GM18868 (cell line): ENCODE measurements around the gene RFX1.
"Not testable (repeated sequence)": the region's sequence is repeated elsewhere in the genome, so short reads cannot be mapped to it uniquely, and the experiment has no call there.

Source experiments
- ATAC-seq: cut with Tn5 transposase; IDR thresholded peaks from one replicate; pipeline ENCODE4 v1.9.1; 2021; ENCODE audit warnings: mild to moderate bottlenecking, moderate library complexity; ENCODE audit not compliant: unreplicated experiment

The RFX1 gene

DNA sequence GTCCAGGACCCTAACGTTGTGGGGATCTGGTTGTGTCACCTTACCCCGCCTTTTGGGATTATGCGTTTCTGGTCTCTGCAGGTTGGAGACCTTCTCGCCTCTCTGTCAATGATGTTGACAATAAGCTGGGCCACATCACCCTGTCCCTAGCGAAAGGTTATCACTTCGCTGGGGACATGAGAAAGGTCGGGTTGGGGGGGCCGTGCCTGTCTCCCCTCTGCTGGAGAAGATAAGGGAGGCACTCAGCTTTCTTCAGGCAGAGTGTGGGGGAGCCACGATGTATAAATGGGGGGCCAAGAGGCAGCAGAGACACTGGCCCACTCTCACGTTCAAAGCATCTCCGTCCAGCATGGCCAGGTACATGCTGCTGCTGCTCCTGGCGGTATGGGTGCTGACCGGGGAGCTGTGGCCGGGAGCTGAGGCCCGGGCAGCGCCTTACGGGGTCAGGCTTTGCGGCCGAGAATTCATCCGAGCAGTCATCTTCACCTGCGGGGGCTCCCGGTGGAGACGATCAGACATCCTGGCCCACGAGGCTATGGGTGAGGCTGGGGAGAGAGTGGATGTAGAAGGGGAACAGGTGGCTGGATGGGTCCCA lies 21.8 kb upstream of the RFX1 start, which contains the start of gene RLN3:
RLN3 (plus strand) TSS at position 293 of the 595 bp plus-strand sequence; CDS start at position 350, 57 bp downstream.
- ATAC-seq, result no peak

DNA sequence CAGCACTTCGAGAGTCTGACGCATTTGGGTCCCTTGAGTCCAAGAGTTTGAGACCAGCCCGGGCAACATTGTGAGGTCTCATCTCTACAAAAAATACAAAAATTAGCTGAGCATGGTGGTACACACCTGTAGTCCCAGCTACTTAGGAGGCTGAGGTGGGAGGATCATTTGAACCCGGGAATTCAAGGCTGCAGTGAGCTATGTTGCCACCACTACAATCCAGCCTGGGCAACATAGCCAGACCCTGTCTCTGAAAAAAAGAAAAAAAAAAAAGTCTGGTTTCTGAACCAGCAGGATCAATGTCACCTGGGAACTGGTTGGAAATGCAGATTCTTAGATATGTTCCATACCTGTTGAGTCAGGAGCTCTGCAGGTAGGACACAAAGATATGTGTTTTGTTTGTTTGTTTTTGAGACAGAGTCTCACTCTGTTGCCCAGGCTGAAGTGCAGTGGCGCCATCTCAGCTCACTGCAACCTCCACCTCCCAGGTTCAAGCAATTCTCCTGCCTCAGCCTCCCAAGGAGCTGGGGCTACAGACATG lies 20.6 kb upstream of the RFX1 start:
- not testable (repeated sequence) for ATAC-seq

DNA sequence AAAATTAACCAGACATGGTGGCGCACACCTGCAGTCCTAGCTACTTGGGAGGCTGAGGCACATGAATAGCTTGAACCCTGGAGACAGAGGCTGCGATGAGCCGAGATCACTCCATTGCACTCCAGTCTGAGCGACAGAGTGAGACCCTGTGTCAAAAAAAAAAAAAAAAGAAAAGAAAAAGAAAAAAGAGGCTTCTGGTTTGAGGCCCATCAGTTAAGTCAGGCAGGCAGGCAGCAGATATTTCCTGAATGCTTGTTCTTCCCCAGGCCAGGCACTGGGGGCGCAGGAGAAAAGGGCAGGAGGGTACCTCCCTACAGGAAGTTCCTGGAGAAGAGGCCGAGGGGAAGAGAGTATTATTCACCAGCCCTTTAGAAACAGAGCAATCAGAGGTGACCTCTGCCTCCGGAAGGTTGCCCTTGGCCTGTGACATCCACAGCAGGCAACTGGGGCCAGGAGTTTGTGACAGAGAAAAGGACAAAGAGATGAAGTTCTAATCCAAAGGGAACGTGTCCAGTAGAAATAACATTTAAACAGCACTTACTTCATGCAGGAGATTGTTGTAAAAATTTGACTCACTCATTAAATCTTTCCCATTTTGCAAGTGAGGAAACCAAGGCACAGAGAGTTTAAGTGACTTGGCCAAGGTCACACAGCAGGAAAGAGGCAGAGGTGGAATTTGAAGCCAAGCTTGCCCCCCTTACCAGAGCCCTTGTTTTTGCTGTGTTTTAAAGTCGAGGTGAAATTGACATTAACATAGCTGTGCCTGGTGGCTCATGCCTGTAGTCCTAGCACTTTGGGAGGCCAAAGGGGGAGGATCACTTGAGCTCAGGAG lies 17.5 kb upstream of the RFX1 start:
- no peak for ATAC-seq

DNA sequence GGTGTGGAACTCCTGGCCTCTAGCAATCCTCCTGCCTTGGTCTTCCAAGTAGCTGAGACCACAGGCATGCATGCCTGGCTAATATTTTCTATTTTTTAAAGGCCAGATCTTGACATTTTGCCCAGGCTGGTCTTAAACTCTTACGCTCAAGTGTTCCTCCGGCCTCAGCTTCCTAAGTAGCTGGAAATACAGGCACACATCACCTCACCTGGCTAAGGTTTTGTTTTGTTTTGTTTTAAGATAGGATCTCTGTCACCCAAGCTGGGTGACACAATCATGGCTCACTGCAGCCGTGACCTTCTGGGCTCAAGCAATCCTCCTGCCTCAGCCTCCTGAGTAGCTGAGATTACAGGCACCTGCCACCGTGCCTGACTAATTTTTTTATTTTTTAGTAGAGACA lies 16.3 kb upstream of the RFX1 start:
- no peak for ATAC-seq

DNA sequence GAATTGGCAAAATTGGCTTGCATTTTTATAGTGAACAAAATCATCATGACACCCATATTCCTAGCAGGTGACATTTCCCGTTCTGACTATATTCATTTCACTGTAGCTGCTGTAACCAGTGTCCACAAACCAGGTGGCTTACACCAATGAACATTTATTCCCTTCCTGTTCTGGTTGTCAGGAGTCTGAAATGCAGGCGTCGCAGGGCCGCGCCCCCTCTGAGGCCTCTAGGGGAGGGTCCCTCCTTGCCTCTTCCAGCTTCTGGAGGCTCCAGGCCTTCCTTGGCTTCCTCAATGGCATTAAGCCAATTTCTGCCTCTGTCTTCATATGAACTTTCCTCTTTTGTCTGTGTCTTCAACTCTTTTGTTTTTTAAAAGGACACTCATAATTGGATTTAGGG lies 15.4 kb upstream of the RFX1 start:
- ATAC-seq, result no peak

DNA sequence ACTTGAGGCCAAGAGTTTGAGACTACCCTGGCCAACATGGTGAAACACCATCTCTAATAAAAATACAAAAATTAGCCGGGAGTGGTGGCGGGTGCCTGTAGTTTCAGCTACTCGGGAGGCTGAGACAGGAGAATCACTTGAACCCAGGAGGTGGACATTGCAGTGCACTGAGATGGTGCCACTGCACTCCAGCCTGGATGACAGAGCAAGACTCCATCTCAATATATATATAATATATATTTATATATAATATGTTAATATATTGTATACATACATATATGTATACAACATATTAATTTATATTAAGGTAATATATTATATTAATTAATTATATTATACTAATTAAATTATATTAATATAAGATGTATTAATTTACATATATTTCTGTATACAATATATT lies 13.6 kb upstream of the RFX1 start:
- not testable (repeated sequence) for ATAC-seq

DNA sequence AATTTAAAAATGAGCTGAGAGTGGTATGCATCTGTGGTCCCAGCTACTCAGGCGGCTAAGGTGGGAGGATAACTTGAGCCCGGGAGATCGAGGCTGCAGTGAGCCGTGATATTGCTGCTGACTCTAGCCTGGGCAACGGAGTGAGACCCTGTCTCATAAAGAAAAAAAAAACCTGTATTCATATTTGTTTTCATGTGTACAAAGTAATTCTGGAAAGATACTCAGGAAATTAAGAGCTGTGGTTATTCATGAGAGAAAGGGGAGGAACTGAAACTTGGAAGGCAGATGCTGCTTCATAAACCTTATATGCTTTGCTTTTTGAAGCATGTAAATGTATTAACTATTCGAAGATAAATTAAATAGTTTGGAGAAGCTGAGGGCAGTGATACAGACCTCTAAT lies 13.0 kb upstream of the RFX1 start:
- no peak for ATAC-seq

DNA sequence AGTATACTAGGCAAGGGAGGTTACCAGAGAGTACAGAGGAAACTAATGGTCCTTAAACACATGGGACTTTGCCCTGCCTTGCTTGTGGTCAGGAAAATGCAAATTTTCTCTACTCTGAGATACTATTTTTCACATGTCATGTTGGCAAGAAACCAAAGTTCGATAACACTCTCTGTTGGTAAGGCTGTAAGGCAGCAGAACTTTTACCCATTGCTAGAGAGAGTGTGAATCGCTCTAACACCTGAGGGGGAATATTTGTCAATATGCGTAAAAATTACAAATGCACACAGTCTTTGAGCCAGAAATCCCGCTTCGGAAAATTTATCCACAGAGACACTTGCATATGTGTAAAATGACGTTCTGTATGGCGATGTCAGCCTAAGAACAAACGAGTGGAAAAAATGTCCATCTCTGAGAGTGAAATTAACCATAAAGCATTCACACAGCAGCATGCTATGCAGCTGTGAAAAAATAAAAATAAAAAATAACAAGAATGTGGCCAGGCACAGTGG lies 9.5 kb upstream of the RFX1 start:
- no peak for ATAC-seq

DNA sequence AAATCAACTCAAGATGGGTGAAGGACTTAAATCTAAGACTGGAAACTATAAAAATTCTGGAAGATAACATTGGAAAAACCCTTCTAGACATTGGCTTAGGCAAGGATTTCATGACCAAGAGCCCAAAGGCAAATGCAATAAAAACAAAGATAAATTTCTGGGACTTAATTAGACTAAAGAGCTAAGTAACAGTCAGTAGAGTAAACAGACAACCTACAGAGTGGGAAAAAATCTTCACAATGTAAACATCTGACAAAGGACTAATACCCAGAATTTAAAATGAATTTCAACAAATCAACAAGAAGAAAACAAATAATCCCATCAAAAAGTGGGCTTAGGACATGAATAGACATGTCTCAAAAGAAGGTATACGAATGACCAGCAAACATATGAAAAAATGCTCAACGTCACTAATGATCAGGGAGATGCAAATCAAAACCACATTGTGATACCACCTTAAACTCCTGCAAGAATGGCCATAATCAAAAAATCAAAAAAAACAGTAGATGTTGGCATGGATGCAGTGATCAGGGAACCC lies 6.3 kb upstream of the RFX1 start:
- no peak for ATAC-seq

DNA sequence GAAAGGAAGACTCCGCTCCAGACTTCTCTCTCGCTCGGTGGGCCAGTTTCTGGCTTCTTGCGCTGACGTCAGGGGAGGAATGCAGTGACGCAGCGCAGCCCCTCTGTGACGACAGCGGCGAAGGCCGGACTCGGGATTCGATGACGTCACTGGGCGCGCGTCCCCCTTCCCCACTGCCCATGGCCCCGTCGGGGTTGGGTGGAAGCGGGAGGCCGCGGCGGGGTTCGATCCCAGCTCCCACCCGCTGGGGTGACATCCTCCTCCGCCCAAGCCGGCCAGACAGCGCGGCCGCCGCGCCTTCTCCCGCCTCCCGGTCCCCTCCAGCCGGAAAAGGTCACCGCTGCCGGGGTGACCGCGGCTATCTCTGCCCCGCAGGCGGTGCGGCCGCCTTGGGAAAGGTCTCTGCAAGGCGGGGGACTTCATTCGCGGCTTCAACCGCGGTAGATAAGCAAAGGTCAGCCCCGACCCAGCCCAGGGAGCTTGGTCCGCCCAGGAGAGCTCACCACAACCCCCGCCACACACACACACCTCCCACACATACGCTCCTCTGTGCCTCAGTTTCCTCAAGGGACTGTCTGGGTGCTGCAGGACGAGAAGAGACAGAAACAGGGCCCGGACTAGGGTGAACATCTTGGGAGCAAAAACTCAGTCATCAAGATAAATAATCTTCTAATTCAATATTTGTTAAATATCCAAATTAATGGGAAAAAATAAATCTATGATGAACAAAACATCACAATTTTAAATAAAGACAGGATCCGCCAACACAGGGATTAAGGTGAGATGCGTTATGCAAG lies 844 bp upstream of the RFX1 start:
- peak; percentile 18 for ATAC-seq

DNA sequence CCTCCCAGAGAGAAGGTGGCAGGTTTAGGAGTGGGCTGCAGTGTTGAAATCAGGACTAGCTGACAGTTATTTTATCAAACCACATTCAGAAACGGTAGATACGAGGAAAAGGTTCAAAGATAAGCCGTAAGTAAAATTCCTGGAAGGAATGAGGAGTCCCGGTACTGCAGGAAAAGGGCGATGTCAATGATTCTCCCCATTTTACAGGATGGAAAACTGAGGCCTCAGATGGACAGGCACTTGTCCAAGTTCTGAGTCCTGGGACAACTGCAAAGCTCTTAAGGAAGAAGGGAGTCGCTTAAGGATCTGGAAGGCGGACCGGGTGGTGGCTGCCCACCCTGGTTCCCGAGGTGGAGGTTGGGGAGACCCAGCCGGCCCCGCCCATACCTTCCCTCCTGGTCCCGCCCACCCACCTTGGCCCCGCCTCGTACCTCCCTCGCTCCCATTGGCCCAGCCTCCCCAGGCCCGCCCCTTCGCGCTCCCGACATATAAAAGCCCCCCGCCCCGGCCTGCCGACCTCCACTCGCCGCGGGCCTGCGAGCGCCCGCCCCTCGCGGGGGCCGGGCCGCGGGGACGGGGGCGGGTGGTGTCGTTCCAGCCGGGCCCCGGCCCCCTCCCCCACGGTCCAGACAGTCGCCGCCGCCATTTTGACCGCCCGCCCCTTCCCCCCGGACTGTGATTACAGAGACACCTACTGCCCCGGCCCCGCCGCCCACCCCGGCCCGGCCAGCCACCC lies 603 bp downstream of the RFX1 start:
- ATAC-seq, result peak; percentile 36

DNA sequence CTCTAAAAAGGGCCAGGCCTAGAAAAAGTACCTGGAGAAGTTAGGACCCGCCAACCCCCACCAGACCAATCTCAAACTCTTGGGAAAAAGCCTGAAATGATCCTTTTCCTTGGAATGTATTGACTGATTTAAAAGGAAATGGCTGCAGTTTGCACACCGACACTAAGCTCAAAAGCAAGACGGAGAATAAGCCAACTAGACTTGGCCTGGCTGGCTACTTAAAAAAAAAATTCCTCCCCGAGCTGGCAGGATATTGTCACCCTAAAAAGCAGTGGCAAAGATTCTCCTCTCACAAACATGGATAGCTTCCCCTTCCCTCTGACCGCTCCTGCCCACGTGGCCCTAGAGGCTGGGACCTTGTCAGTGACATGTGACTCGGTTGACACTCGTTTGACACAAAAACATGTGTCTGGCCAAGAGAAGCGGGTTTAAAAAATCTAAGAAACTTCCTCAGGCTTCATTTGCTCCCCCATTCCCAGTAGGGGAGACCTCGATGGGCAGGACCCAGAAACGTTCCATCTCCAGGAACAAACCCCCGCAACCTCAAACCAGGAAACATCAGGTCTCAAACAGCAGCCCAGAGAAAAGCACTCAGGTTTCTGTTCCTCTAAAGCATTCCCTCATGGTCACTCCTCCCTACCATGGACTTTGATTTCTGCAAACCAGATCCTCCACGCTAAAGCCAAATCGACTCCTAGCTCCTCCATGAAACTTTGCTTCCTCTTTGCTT lies 1.3 kb downstream of the RFX1 start:
- no peak for ATAC-seq

DNA sequence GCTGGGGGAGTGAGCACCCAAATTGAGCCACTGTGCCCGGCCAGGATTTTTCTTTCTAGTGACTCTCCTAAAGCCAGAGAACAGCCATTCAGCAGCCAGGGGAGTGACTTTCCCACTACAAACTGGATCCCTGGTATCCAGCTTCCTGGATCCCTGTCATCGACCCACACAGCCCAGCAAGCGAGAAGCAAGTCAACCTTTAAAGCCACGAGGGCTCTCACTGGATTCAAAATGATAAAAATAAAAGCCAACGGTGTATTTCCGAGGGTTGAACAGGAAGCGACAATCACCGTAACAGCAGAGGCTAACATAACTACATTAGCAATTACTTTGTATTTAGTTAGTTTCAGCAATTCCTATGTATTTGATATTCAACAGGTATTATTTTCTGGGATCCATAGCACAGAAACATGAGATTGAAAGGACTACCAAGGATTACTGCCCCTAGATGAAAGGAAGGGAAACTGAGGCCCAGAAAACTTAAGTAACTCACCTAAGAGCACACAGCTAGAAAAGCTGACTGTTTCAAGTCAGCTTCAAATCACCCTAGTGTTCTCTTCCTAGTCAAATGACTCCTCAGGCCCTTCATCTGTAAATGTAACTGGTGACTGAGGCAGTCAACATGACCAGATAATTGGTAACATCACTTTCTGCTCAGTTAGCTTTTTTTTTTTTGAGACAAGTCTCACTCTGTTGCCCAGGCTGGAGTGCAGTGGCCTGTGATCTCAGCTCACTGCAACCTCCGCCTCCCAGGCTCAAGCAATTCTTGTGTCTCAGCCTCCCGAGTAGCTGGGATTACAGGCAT lies 2.7 kb downstream of the RFX1 start:
- ATAC-seq, result no peak

DNA sequence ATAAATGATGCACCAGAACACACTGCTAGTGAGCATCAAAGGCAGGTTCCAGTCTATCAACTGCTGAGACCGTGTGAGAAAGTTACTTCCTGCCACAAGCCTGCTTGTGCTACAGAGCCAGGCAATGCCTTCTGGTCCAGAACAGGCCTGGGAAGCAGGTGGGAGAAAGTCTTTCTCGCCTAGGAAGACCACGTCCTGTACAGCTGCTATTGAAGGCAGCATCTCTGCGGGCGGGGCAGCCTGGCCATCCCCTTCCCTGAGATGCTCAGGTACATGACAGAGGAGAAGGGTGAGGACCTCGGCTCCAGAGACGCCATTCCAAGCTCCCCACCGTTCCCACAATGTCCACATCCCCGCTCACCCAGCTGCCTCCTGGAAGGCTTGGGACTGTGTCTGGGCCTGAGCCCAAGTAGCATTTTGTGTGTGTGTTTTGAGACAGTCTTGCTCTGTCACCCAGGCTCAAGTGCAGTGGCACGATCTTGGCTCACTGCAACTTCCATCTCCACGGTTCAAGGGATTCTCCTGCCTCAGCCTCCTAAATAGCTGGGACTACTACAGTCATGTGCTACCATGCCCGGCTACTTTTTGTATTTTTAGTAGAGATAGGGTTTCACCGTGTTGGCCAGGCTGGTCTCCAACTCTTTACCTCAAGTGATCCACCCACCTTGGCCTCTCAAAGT lies 3.4 kb downstream of the RFX1 start:
- no peak for ATAC-seq

DNA sequence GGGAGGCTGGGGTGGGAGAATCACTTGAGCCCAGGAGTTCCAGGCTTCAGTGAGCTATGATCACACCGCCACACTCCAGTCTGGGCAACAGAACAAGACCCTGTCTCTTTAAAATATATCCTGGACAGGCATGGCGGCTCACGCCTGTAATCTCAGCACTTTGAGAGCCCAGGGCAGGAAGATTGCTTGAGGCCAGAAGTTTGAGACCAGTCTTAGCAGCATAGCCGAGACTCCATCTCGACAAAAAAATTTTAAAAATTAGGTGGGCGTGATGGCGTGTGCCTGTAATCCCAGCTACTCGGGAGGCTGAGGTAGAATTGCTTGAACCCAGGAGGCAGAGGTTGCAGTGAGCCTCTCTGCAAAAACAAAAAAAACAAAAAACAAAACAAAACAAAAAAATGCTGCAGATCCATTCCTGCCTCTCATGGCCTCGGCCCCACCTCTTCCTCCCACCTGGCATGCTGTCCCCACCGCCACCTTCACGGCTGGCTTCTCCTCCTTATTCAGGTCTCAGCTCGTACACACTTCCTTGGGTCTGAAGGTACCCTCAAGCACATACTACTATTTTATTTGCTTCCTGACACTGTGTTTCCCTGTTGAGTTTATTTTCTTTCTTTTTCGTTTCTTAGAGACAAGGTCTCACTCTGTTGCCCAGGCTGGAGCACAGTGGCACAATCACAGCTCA lies 5.3 kb downstream of the RFX1 start:
- no peak for ATAC-seq

DNA sequence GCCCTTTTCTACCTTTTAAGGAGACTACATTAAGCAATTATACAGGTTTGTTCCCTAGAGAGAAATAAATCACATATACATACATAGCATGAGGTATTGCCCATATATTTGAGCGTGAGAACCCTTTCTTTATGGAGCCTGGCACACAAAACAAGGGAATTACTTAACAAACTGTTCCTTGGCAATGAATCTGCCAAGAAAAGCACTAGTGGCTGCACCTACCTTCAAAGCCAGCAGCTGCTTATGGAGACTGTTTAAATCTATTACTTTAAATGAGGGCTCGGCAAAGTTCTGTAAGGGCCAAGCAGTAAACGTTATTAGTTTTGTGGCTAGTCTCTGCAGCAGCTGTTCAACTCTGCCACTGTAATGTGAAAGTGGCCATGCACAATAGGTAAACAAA lies 7.0 kb downstream of the RFX1 start:
- ATAC-seq, result no peak

DNA sequence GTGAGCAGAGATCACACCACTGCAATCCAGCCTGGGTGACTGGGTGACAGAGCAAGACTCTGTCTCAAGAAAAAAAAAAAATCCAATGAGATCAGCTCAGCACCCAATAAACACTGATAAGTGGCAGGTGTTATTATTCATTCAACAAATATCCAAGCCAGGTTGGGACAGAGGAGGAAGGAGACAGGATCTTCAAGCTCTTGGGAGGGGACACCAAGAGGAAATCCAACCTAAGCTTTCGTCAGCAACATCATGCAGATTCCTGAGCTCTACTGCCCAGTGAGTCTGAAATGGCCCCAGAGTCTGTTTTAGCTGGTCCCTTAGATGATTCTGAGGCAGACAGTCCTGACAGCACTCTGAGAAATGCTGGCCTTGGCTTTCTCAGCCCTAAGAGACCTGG lies 7.7 kb downstream of the RFX1 start:
- no peak for ATAC-seq

DNA sequence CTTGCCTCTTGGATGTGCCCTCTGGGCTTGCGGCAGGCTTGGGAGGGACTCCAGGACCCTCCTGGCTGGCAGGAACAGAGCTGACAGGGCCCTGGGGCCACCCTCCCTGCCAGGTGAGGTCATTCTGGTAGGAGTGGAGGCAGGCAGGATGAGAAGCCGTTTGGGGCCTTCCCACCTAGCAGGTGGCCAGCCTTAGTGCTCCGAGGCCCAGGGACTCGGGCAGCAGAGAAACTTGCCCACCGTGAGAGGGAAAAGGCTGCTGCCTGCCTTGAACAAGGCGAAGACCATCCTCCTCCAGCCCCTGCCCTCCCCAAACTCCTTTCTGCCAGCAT lies 8.5 kb downstream of the RFX1 start:
- no peak for ATAC-seq
